ENCODE measurements around the gene PTBP3.
"Not testable (repeated sequence)": the region's sequence is repeated elsewhere in the genome, so short reads cannot be mapped to it uniquely, and the experiment has no call there.

Gene PTBP3

DNA sequence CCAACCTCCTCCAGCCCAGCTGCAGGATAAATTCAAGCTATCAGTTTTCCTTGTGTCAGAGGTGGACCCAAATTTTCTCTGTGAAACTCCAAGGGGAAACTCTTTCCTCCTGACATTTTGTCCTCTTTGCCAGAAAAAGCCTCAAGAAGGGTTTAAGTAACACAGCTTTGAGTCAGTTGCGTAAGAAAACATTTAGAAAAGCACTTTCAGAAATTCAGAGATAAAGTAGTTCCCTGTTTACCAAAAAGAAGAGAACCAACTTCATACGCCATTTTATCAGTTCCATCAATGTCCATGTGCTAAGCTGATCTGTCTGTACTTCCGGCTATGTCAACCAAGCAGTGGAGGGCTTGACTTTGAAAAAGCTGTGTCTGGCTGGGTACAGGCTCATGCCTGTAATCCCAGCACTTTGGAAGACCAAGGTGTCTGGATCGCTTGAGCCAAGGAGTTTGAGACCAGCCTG is 138.4 kb downstream of the PTBP3 start:
- no peak for FAIRE-seq

DNA sequence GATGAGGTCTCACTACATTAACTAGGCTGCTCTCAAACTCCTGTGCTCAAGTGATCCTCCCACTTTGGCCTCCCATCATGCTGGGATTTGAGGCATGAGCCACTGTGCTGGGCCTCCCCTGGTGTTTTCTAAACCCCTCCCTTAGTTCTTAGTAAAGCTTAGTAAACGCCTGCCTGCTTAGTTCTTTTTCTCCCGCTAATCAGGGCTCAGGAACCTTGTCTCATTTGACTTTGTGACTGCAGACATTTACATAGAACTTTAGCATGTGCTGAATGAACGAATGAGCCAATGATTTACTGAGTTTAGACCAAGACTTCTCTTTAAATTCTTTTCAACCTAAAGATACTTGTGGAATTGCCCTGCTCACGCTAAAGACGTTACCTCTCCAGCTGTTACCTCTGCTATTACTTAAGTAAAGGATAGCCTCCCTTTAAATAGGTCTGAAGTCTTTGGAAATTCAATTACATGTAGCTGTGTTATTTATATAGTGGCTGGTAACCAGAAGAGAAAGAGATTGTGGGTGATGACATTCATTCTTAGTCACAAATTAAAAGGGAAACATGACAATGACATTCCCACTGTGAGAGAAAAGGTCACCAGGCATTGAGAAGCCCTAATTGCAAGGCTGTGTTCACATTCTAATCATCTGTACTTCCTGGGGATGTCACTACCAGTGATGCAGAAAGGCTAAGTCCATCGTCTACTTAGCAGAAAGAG is 139.7 kb downstream of the PTBP3 start:
- no peak for FAIRE-seq

DNA sequence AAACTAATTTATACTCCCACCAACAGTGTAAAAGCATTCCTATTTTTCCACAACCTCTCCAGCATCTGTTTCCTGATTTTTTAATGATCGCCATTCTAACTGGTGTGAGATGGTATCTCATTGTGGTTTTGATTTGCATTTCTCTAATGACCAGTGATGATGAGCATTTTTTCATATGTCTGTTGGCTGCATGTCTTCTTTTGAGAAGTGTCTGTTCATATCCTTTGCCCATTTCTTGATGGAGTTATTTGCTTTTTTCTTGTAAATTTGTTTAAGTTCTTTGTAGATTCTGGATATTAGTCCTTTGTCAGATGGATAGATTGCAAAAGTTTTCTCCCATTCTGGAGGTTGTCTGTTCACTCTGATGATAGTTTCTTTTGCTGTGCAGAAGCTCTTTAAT is 143.1 kb downstream of the PTBP3 start:
- not testable (repeated sequence) for FAIRE-seq

DNA sequence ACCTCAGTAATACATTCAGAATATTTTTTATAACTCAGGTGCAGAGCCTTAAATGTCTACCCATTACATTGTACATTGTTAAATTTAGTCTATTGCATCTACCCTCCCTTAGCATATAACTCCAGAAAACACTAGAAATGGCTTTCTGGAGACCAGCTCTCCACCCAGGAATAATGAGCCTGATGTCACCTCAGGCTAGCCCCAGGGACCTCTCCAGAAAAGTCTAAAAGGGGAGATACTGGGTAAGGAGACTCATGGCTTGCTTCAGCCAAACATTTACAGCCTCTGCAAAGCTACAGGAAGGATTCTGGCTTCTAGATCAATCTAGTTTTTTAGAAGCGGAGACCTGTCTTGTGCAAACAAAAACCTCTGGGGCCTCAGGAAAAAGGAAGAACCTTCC is 144.5 kb downstream of the PTBP3 start:
- no peak for FAIRE-seq

GRCh38 chr9:112187404-112187803 is 146.0 kb downstream of the PTBP3 start:
- FAIRE-seq: no peak

- no peak for FAIRE-seq
Measured at GRCh38 chr9:112186695-112187094, 146.7 kb downstream of the PTBP3 start.

GRCh38 chr9:112184946-112185345 is 148.5 kb downstream of the PTBP3 start:
- FAIRE-seq: no peak

- no peak for FAIRE-seq
Measured at GRCh38 chr9:112184221-112184620, 149.2 kb downstream of the PTBP3 start.

- no peak for FAIRE-seq
Measured at GRCh38 chr9:112180387-112180881, 153.0 kb downstream of the PTBP3 start.

GRCh38 chr9:112179816-112180215 is 153.6 kb downstream of the PTBP3 start:
- FAIRE-seq: no peak

GRCh38 chr9:112176524-112176923 is 156.9 kb downstream of the PTBP3 start:
- FAIRE-seq: no peak

DNA sequence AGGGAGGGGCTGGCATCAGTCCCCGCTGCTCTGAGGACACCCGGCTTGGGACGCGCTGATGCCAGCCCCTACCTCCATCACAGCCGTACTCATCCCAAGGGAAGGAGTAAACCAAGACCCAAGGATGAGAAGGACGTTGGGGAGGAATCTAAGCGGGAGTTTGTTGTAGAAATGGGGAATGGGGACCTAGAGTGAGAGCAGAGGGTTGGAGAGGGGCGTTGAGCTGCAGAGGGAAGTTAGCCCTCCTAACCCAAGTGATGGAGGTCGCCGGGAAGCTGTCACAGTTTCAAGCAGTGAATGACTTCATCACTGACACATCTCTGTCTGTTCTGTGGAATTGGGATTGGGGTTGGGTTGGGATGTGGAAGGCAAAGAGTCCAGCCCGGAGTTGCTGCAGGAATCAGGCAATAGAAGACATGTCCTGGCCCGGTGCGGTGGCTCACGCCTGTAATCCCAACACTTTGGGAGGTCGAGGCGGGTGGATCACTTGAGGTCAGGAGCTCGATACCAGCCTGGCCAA is 157.6 kb downstream of the PTBP3 start:
- FAIRE-seq: no peak

- no peak for FAIRE-seq
Measured at GRCh38 chr9:112174965-112175795, 158.2 kb downstream of the PTBP3 start, which contains the start of gene SUSD1. Gene SUSD1 (minus strand): TSS chr9:112175297. CDS start chr9:112175235, 62 bp downstream.

DNA sequence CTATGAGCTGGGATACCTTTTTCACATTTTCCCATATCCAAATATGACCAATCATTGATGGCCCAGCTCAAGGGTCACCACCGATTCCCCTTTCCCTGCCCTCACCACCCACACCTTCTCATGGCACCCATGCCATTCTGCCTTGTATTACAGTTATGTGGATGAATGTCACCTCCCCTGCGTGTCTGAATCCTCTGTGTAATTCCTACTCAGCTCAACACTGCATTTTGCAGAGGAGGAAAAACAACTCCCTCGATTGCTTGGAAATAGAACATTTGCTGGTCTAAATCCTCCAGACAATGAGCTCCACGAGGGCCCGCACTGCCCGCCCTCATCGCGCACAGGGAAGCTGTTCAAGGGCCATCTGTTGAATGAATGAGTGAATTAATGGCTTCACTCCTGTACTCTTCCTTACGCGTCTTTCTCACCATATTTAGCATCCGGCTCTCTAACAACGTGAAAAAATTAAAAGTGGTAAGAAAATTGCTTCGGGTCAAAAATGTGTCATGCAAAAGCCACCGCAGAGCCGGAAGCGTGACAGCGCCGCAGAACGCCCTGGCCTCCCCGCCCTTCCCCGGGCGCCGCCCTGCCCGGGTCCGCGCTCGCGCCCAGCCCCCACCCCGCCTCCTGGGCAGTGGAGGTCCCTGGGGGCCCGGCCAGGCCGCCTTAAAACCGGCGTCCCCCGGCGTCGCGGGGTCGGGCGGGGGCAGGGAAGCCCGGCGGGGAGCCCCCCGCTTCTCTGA is 159.0 kb downstream of the PTBP3 start:
- FAIRE-seq: no peak

DNA sequence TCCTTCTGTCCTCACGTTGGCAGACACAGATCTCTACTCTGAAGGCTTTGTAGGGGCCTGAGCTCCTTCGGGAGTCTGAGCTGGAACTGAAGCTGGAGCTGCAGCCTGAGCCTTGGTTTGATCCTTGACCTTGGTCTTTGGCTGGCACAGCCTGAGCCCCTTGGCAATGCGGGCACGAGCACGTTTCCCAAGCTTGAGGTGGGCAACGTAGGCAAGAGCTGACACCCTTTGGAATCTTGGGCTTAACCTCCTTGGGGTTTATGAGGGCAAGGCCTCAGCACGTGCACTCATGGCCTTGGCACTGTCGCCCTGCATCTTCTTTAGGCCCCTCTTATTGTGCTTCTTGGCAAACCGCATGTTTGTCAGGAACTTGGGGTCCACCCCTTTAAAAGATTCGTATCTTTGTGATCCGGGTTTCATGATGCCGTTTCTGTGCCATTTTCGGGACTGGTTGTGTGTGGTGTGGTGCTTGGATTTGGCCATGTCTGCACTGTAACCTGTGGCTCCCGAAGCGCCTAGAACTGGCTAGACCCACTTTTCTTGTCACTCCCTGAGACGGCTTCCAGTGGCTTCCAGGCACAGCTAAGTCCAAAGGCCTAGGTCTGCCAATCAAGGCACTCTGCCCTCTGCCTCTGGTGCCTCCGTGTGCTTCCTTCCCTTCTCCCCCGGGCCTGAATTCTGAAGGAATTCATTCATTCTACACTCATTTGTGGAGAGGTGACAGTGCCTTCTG is 159.8 kb downstream of the PTBP3 start:
- FAIRE-seq: no peak

DNA sequence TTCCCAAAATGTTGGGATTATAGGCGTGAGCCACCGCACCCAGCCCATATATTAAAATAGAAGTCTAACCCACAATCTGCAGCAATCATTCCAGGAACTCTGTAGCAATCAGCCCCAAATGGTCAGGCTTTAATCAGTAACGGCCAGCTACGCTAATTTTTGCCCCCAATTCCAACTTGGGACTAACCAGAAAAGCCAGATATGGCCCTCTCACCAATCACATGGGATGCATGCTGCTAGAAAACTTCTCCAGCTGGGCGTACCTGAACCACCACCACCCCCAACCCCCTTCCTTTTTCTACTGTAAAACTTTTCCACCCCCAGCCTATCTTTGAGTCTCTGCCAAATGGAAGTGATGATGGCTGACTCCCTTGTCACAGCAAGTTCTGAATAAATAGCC is 162.5 kb downstream of the PTBP3 start:
- no peak for FAIRE-seq

DNA sequence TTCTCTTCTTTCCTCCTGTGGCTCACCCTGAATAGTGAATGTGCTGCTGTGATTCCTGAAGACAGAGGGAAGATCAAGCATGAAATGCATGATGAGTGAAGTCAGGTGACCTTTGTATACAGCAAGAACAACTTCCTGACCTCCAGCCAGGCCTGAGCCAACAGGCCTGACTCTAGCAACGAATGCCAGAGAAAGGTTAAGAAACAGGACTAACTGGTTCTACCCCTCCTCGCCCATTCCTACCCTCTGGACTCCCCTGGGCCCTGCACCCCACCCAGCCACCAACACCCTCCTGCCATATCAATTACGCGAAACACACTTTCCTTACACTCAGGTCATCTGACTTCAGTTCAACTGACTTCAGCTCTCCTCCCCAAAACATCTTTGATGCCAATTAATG is 163.2 kb downstream of the PTBP3 start:
- FAIRE-seq: no peak

- FAIRE-seq: no peak
Measured at GRCh38 chr9:112169368-112169767, 164.1 kb downstream of the PTBP3 start.

DNA sequence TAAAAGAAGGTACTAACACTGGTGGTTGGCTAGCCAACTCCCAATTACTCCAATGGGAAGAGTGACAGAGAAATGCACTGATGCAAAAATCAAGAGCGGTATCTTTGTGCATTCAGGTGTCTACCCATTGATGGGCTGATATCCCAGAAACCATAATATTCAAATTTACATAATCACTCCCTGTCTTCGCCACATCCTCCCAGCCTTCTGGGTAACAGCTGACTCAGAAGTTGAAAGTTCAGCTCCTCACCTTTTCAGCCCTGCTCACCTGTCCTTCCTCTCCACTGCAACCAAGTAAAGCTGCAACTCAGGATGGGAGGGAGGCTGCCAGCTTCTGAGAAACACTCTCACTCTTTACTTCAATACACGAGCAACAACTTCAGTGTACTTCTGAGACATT is 165.2 kb downstream of the PTBP3 start:
- FAIRE-seq: no peak
